K562 (cell line): Measurements from ENCODE around the gene CNPY4. TPM values are rescaled to one million over a fixed set of nuclear protein-coding genes. Genes with fewer than 3 reads are reported as not detected.

Experiments
- CTBP1 ChIP-seq: fragments of 450-650 bp; IDR thresholded peaks from 2 replicates; pipeline ENCODE4 v1.6.1; 2016; ENCODE audit warnings: borderline replicate concordance
- DACH1 ChIP-seq: fragments of 450-650 bp; IDR thresholded peaks from 2 replicates; pipeline ENCODE4 v1.6.1; 2018; ENCODE audit not compliant: partially characterized antibody
- ESRRB ChIP-seq: fragments of 250-450 bp; sonication (Bioruptor Pico); IDR thresholded peaks from 2 replicates; pipeline ENCODE4 v1.5.0; 2020; ENCODE audit warnings: mild to moderate bottlenecking, moderate library complexity, borderline replicate concordance
- HEY1 ChIP-seq: fragments of 250-450 bp; sonication (Bioruptor Pico); IDR thresholded peaks from 2 replicates; pipeline ENCODE4 v1.5.0; 2020; ENCODE audit warnings: mild to moderate bottlenecking, moderate library complexity, borderline replicate concordance
- MTA3 ChIP-seq: fragments of 450-650 bp; formaldehyde crosslinking; IDR thresholded peaks from 2 replicates; pipeline ENCODE4 v1.6.1; 2017; ENCODE audit warnings: mild to moderate bottlenecking, borderline replicate concordance
- NCOA6 ChIP-seq: fragments of 450-650 bp; IDR thresholded peaks from 2 replicates; pipeline ENCODE4 v1.6.1; 2017; ENCODE audit warnings: mild to moderate bottlenecking
- NFIC ChIP-seq: fragments of 450-650 bp; IDR thresholded peaks from 2 replicates; pipeline ENCODE4 v1.6.1; 2017; ENCODE audit warnings: mild to moderate bottlenecking, inconsistent platforms
- NKRF ChIP-seq: fragments of 450-650 bp; IDR thresholded peaks from 2 replicates; pipeline ENCODE4 v1.6.1; 2016; ENCODE audit warnings: borderline replicate concordance
- NR1H2 ChIP-seq: sonication (generic); formaldehyde crosslinking; IDR thresholded peaks from 2 replicates; pipeline ENCODE4 v1.4.0; 2020; ENCODE audit warnings: mild to moderate bottlenecking, missing genetic modification reagents
- POLR2G ChIP-seq: fragments of 200-400 bp; formaldehyde crosslinking; IDR thresholded peaks from 2 replicates; pipeline ENCODE4 v1.6.1; 2017; ENCODE audit warnings: low read depth, mild to moderate bottlenecking, antibody characterized with exemption, low read length, moderate library complexity
- POLR3A ChIP-seq: IDR thresholded peaks from 2 replicates; pipeline ENCODE4 v1.6.1; 2011; ENCODE audit warnings: borderline replicate concordance, mild to moderate bottlenecking, moderate library complexity; ENCODE audit not compliant: insufficient read length, insufficient read depth; ENCODE audit errors: extremely low read depth
- RFX7 ChIP-seq: fragments of 250-450 bp; sonication (Bioruptor Pico); IDR thresholded peaks from 2 replicates; pipeline ENCODE4 v1.5.1; 2021; ENCODE audit warnings: mild to moderate bottlenecking
- SMARCE1 ChIP-seq: fragments of 450-650 bp; IDR thresholded peaks from 2 replicates; pipeline ENCODE4 v1.7.1; 2016; ENCODE audit warnings: mild to moderate bottlenecking
- SMC3 ChIP-seq: conservative IDR thresholded peaks from 2 replicates; pipeline ENCODE4 v1.6.1; 2011; ENCODE audit warnings: low read depth, low read length, improper control_type of control experiment; ENCODE audit not compliant: insufficient read depth
- TARDBP ChIP-seq: fragments of 450-650 bp; IDR thresholded peaks from 2 replicates; pipeline ENCODE4 v1.6.1; 2016
- TCF7 ChIP-seq: sonication (generic); IDR thresholded peaks from 2 replicates; pipeline ENCODE4 v1.6.1; 2016; ENCODE audit warnings: antibody characterized with exemption, borderline replicate concordance
- TCFL5 ChIP-seq: fragments of 250-450 bp; sonication (Bioruptor Pico); conservative IDR thresholded peaks from 2 replicates; pipeline ENCODE4 v1.6.1; 2021; ENCODE audit warnings: mild to moderate bottlenecking, moderate library complexity, matching md5 sums
- TEAD1 ChIP-seq, 2 experiments: fragments of 450-650 bp in 1 of 2; sonication (generic) in 1 of 2; formaldehyde crosslinking; IDR thresholded peaks; 2 replicates each; pipeline versions ENCODE4 v1.4.0 to v1.8.0; 2020 to 2022; ENCODE audit warnings: mild to moderate bottlenecking in 2 of 2, missing genetic modification reagents in 1 of 2
- ZC3H8 ChIP-seq: fragments of 450-650 bp; IDR thresholded peaks from 2 replicates; pipeline ENCODE4 v1.6.1; 2017
- ZNF165 ChIP-seq: fragments of 250-450 bp; sonication (Bioruptor Pico); IDR thresholded peaks from 2 replicates; pipeline ENCODE4 v1.4.0; 2020; ENCODE audit warnings: borderline replicate concordance
- ZNF239 ChIP-seq: fragments of 250-450 bp; sonication (Bioruptor Pico); IDR thresholded peaks from 2 replicates; pipeline ENCODE4 v1.4.0; 2020; ENCODE audit warnings: mild to moderate bottlenecking
- ZNF280B ChIP-seq: fragments of 250-450 bp; sonication (Bioruptor Pico); IDR thresholded peaks from 2 replicates; pipeline ENCODE4 v1.5.1; 2021; ENCODE audit warnings: mild to moderate bottlenecking
- ZNF316 ChIP-seq: fragments of 450-650 bp; IDR thresholded peaks from 2 replicates; pipeline ENCODE4 v1.6.1; 2016
- ZNF639 ChIP-seq, 2 experiments: fragments of 200-800 bp in 1 of 2; sonication (Bioruptor generic) in 1 of 2; sonication (generic) in 1 of 2; formaldehyde crosslinking in 1 of 2; IDR thresholded peaks in 1 of 2; conservative IDR thresholded peaks in 1 of 2; 2 replicates each; pipeline versions ENCODE4 v1.5.0 to v1.6.1; 2016 to 2020; ENCODE audit warnings: missing compliant biosample characterization in 1 of 2, missing genetic modification characterization in 1 of 2, missing genetic modification reagents in 1 of 2
- ZNF778 ChIP-seq: fragments of 450-650 bp; formaldehyde crosslinking; IDR thresholded peaks from 2 replicates; pipeline ENCODE4 v1.4.0; 2020; ENCODE audit warnings: mild to moderate bottlenecking, moderate library complexity
- polyA plus RNA-seq, 8 experiments: library from polyadenylated mRNA; depleted of rRNA in 4 of 8; stranded (reverse) in 5 of 8; unstranded in 3 of 8; fragments of >200 nt; fragmentation: Nextera tagmentation in 2 of 8; fragmentation: Illumina TruSeq in 1 of 8; extraction: Ambion mirVana in 2 of 8; extraction: Trizol in 1 of 8; gene quantifications; 2 replicates each; pipeline versions ENCODE4 v1.2.1 to v1.2.3, GENCODE V29; 2011 to 2014; ENCODE audit warnings: inconsistent platforms in 1 of 8, missing spikeins in 1 of 8
- total RNA-seq, 7 experiments: library from RNA; depleted of rRNA in 6 of 7; stranded (reverse); fragments of >200 nt in 6 of 7; fragmentation: Illumina TruSeq in 2 of 7; extraction: Trizol in 2 of 7; gene quantifications; 2 replicates each; pipeline versions ENCODE4 v1.2.1 to v1.2.3, GENCODE V29; 2011 to 2021; ENCODE audit warnings: low replicate concordance in 1 of 7

Gene CNPY4
- total and polyA plus RNA-seq, 9 of the 15 experiments (the other 6 are each of a cell fraction or from before 2014, with no cell fraction given), result 1.9 to 11.2 (median 7.0) TPM

- TF ChIP-seq ZNF239, result no peak
- no peak for TF ChIP-seq ZNF280B (CRISPR knock-in tag)
- TF ChIP-seq SMARCE1, result no peak
- no peak for TF ChIP-seq NR1H2 (CRISPR knock-in tag)
- no peak for TF ChIP-seq ESRRB (CRISPR knock-in tag)
- TF ChIP-seq NFIC, result 0 out of 2 replicates have a peak, but pooled peaks have one; percentile 29
- peak; percentile 94 for TF ChIP-seq POLR2G
- TF ChIP-seq TCFL5 (CRISPR knock-in tag), result no peak
- TF ChIP-seq SMC3, result no peak; the same call in 1 of the 2 replicates
- TF ChIP-seq TCF7, result no peak
- TF ChIP-seq ZNF639 (CRISPR knock-in tag; conservative IDR thresholded peaks at IDR 0.05 in 1 of 2, IDR thresholded peaks at IDR 0.05 in 1 of 2), result no peak
- TF ChIP-seq ZC3H8, result no peak
- TF ChIP-seq RFX7 (CRISPR knock-in tag), result no peak
- TF ChIP-seq DACH1, result no peak
- TF ChIP-seq TEAD1 (CRISPR knock-in tag; IDR thresholded peaks at IDR 0.05), result peak in 1 of 2 experiments; percentile 87; a peak in 1 of 4 replicates
- TF ChIP-seq ZNF778 (CRISPR knock-in tag), result no peak
- peak; percentile 78 for TF ChIP-seq MTA3
- TF ChIP-seq NCOA6, result no peak
- TF ChIP-seq CTBP1, result peak; percentile 87
- TF ChIP-seq POLR3A, result no peak
- TF ChIP-seq ZNF165, result 0 out of 2 replicates have a peak, but pooled peaks have one; percentile 35
- TF ChIP-seq ZNF316, result no peak
- peak; percentile 66; the same call in 1 of the 2 replicates for TF ChIP-seq TARDBP
- peak; percentile 92 for TF ChIP-seq NKRF
- TF ChIP-seq HEY1 (CRISPR knock-in tag), result no peak
These were observed 18.2 kb upstream of the CNPY4 start, which contains the start of the genes AP4M1 and MCM7 (continued) for GRCh38 chr7:100101016-100101862.
